Measurements from ENCODE around the gene ZFAND2A.

- no peak for TF ChIP-seq CTCF (conservative IDR thresholded peaks at IDR 0.05; ENCODE audit: low read length)
- no peak for TF ChIP-seq EZH2phosphoT487 (IDR thresholded peaks at IDR 0.05; ENCODE audit: borderline replicate concordance)
These were observed 38.1 kb upstream of the ZFAND2A start for GRCh38 chr7:1197997-1198625.

Data from Loucy (cell line).